ENCODE data around the gene CLDND2. TPM values are rescaled to one million over a fixed set of nuclear protein-coding genes. Genes with fewer than 3 reads are reported as not detected.

The CLDND2 gene
- total RNA-seq, 1 donor from 2014 or later = 0.92 TPM

- DNase-seq (ENCODE audit: low spot score) = no peak
Measured at GRCh38 chr19:51331193-51331592, 37.6 kb downstream of the CLDND2 start.

- DNase-seq (ENCODE audit: low spot score) = no peak
Measured at GRCh38 chr19:51330366-51330765, 38.4 kb downstream of the CLDND2 start.

- DNase-seq (ENCODE audit: low spot score) = no peak
Measured at GRCh38 chr19:51329411-51329810, 39.4 kb downstream of the CLDND2 start.

- peak; percentile 48 for DNase-seq (ENCODE audit: low spot score)
Measured at GRCh38 chr19:51327066-51328001, 41.5 kb downstream of the CLDND2 start.

- DNase-seq (ENCODE audit: low spot score) = no peak
Measured at GRCh38 chr19:51326216-51327065, 42.4 kb downstream of the CLDND2 start.

- no peak for DNase-seq (ENCODE audit: low spot score)
Measured at GRCh38 chr19:51325161-51325976, 43.4 kb downstream of the CLDND2 start.

- no peak for DNase-seq (ENCODE audit: low spot score)
Measured at GRCh38 chr19:51324167-51324481, 44.7 kb downstream of the CLDND2 start.

- DNase-seq (ENCODE audit: low spot score) = no peak
Measured at GRCh38 chr19:51323481-51324166, 45.2 kb downstream of the CLDND2 start.

- DNase-seq (ENCODE audit: low spot score) = no peak
Measured at GRCh38 chr19:51321799-51322198, 47.0 kb downstream of the CLDND2 start.

- DNase-seq (ENCODE audit: low spot score) = no peak
Measured at GRCh38 chr19:51320280-51320657, 48.5 kb downstream of the CLDND2 start.

GRCh38 chr19:51319649-51320279 is 49.0 kb downstream of the CLDND2 start:
- no peak for DNase-seq (ENCODE audit: low spot score)

- DNase-seq (ENCODE audit: low spot score) = no peak
Measured at GRCh38 chr19:51318687-51319648, 49.8 kb downstream of the CLDND2 start.

- no peak for DNase-seq (ENCODE audit: low spot score)
Measured at GRCh38 chr19:51317968-51318367, 50.8 kb downstream of the CLDND2 start.

GRCh38 chr19:51317376-51317775 is 51.4 kb downstream of the CLDND2 start:
- DNase-seq (ENCODE audit: low spot score) = no peak

Other genes with a start within 250 kb of the CLDND2 start
- gene SIGLEC9, start 244.1 kb downstream of the CLDND2 start, total RNA-seq = 6.3 TPM
- gene SIGLEC7, start 226.7 kb downstream of the CLDND2 start, total RNA-seq = 3.5 TPM
- 8.3 TPM for gene CD33, start 143.9 kb downstream of the CLDND2 start, total RNA-seq
- not detected for gene SIGLECL1, start 117.9 kb downstream of the CLDND2 start, total RNA-seq
- gene IGLON5, start 57.4 kb downstream of the CLDND2 start, total RNA-seq = 0.37 TPM
- gene VSIG10L, start 26.9 kb downstream of the CLDND2 start, total RNA-seq = 11.3 TPM
- gene ETFB, start 2.6 kb downstream of the CLDND2 start, total RNA-seq = 139 TPM
- 7.4 TPM for gene NKG7, start 3.7 kb upstream of the CLDND2 start, total RNA-seq
- gene LIM2, start 19.0 kb upstream of the CLDND2 start, total RNA-seq = not detected
- gene C19orf84, start 21.6 kb upstream of the CLDND2 start, total RNA-seq = 0.43 TPM
- 12.9 TPM for gene SIGLEC10, start 48.6 kb upstream of the CLDND2 start, total RNA-seq
- gene SIGLEC8, start 89.5 kb upstream of the CLDND2 start, total RNA-seq = 11.0 TPM
- not detected for gene CEACAM18, start 109.5 kb upstream of the CLDND2 start, total RNA-seq
- gene SIGLEC12, start 132.8 kb upstream of the CLDND2 start, total RNA-seq = 0.43 TPM
- gene SIGLEC6, start 162.7 kb upstream of the CLDND2 start, total RNA-seq = 5.1 TPM
- gene ZNF175, start 202.3 kb upstream of the CLDND2 start, total RNA-seq = 9.4 TPM